ENCODE results near the gene CIITA.
"Not testable (repeated sequence)": the region's sequence is repeated elsewhere in the genome, so short reads cannot be mapped to it uniquely, and the experiment has no call there.

Gene CIITA

GRCh38 chr16:10957771-10958482, 80.9 kb downstream of the CIITA start:
- no peak for DNase-seq

GRCh38 chr16:10959161-10959560, 82.2 kb downstream of the CIITA start:
- DNase-seq, result no peak

GRCh38 chr16:10961231-10961630, 84.2 kb downstream of the CIITA start:
- no peak for DNase-seq

GRCh38 chr16:10964039-10964890, 87.3 kb downstream of the CIITA start:
- DNase-seq, result peak; percentile 57 to 81 (median 80)

- no peak for DNase-seq
Observed at GRCh38 chr16:10964891-10965326, 87.9 kb downstream of the CIITA start.

- DNase-seq, result peak in 1 of 3 experiments; percentile 22
Observed at GRCh38 chr16:10965440-10966061, 88.5 kb downstream of the CIITA start.

- DNase-seq, result no peak
Observed at GRCh38 chr16:10966129-10966528, 89.1 kb downstream of the CIITA start.

GRCh38 chr16:10966559-10966958, 89.6 kb downstream of the CIITA start:
- not testable (repeated sequence) for DNase-seq

GRCh38 chr16:10967986-10968385, 91.0 kb downstream of the CIITA start:
- no peak for DNase-seq

GRCh38 chr16:10968498-10968897, 91.5 kb downstream of the CIITA start:
- no peak for DNase-seq

GRCh38 chr16:10969615-10970014, 92.6 kb downstream of the CIITA start:
- no peak for DNase-seq

- DNase-seq, result no peak
Observed at GRCh38 chr16:10970065-10970464, 93.1 kb downstream of the CIITA start.

- DNase-seq, result peak; percentile 29 to 78 (median 55)
Observed at GRCh38 chr16:10971560-10971961, 94.6 kb downstream of the CIITA start.

GRCh38 chr16:10972108-10972818, 95.3 kb downstream of the CIITA start:
- no peak for DNase-seq

- DNase-seq, result no peak
Observed at GRCh38 chr16:10972819-10973464, 95.9 kb downstream of the CIITA start.

GRCh38 chr16:10976634-10977033, 99.6 kb downstream of the CIITA start:
- DNase-seq, result peak in 1 of 3 experiments; percentile 46

- no peak for DNase-seq
Observed at GRCh38 chr16:10978124-10978523, 101.1 kb downstream of the CIITA start.

- no peak for DNase-seq
Observed at GRCh38 chr16:10978871-10979446, 102.0 kb downstream of the CIITA start.

GRCh38 chr16:10979717-10980601, 103.0 kb downstream of the CIITA start:
- no peak for DNase-seq

GRCh38 chr16:10980813-10981212, 103.8 kb downstream of the CIITA start:
- no peak for DNase-seq

GRCh38 chr16:10981697-10982216, 104.8 kb downstream of the CIITA start:
- DNase-seq, result peak in 1 of 3 experiments; percentile 2

All from NCI-H1417 (cell line).